K562 (cell line): Measurements from ENCODE around the gene ZFYVE19. TPM values are rescaled to one million over a fixed set of nuclear protein-coding genes. Genes with fewer than 3 reads are reported as not detected.
A peak's percentile ranks its signal among the peaks of the same experiment; 100 is the strongest.

ENCODE experiments used
- ARNT ChIP-seq, 2 experiments: fragments of 450-650 bp; IDR thresholded peaks; 2 replicates each; pipeline ENCODE4 v1.6.1; 2016; ENCODE audit warnings: mild to moderate bottlenecking in 1 of 2
- CBFA2T3 ChIP-seq: fragments of 450-650 bp; IDR thresholded peaks from 2 replicates; pipeline ENCODE4 v1.6.1; 2017
- DMBX1 ChIP-seq: fragments of 250-450 bp; sonication (Bioruptor Pico); IDR thresholded peaks from 2 replicates; pipeline ENCODE4 v1.8.0; 2022; ENCODE audit warnings: inconsistent platforms, mild to moderate bottlenecking, moderate library complexity, borderline replicate concordance
- FOXA3 ChIP-seq, 2 experiments: fragments of 450-650 bp in 1 of 2; sonication (generic) in 1 of 2; formaldehyde crosslinking; IDR thresholded peaks in 1 of 2; conservative IDR thresholded peaks in 1 of 2; 2 replicates each; pipeline versions ENCODE4 v1.4.0 to v1.8.0; 2020 to 2022; ENCODE audit warnings: mild to moderate bottlenecking in 2 of 2, missing genetic modification reagents in 1 of 2
- FOXM1 ChIP-seq, 2 experiments: fragments of 450-650 bp in 1 of 2; sonication (generic) in 1 of 2; formaldehyde crosslinking in 1 of 2; IDR thresholded peaks; 2 replicates each; pipeline versions ENCODE4 v1.6.1 to v1.9.0; 2017 to 2022; ENCODE audit warnings: low read depth in 2 of 2, mild to moderate bottlenecking in 2 of 2, missing genetic modification reagents in 1 of 2, moderate library complexity in 1 of 2
- PHB2 ChIP-seq: fragments of 450-650 bp; IDR thresholded peaks from 2 replicates; pipeline ENCODE4 v1.6.1; 2017; ENCODE audit warnings: low read depth
- PTRF ChIP-seq: fragments of 450-650 bp; IDR thresholded peaks from 2 replicates; pipeline ENCODE4 v1.6.1; 2016; ENCODE audit warnings: mild to moderate bottlenecking, missing genetic modification characterization, missing compliant biosample characterization
- SNRNP70 ChIP-seq: fragments of 200-400 bp; formaldehyde crosslinking; optimal IDR thresholded peaks from 2 replicates; pipeline ENCODE3; 2017; ENCODE audit warnings: low read depth, low read length
- TCFL5 ChIP-seq: fragments of 250-450 bp; sonication (Bioruptor Pico); conservative IDR thresholded peaks from 2 replicates; pipeline ENCODE4 v1.6.1; 2021; ENCODE audit warnings: mild to moderate bottlenecking, moderate library complexity, matching md5 sums
- TSC22D4 ChIP-seq: fragments of 450-650 bp; IDR thresholded peaks from 2 replicates; pipeline ENCODE4 v1.6.1; 2016; ENCODE audit warnings: missing genetic modification characterization, missing biosample characterization, control low read depth
- ZBTB8A ChIP-seq: fragments of 450-650 bp; IDR thresholded peaks from 2 replicates; pipeline ENCODE4 v1.6.1; 2018; ENCODE audit warnings: mild to moderate bottlenecking, moderate library complexity; ENCODE audit not compliant: partially characterized antibody
- ZNF584 ChIP-seq: fragments of 200-800 bp; sonication (Bioruptor generic); IDR thresholded peaks from 2 replicates; pipeline ENCODE4 v1.6.1; 2016; ENCODE audit warnings: low read depth, mild to moderate bottlenecking, missing genetic modification characterization, missing compliant biosample characterization
- ZNF778 ChIP-seq: fragments of 450-650 bp; formaldehyde crosslinking; IDR thresholded peaks from 2 replicates; pipeline ENCODE4 v1.4.0; 2020; ENCODE audit warnings: mild to moderate bottlenecking, moderate library complexity
- polyA plus RNA-seq, 8 experiments: library from polyadenylated mRNA; depleted of rRNA in 4 of 8; stranded (reverse) in 5 of 8; unstranded in 3 of 8; fragments of >200 nt; fragmentation: Nextera tagmentation in 2 of 8; fragmentation: Illumina TruSeq in 1 of 8; extraction: Ambion mirVana in 2 of 8; extraction: Trizol in 1 of 8; gene quantifications; 2 replicates each; pipeline versions ENCODE4 v1.2.1 to v1.2.3, GENCODE V29; 2011 to 2014; ENCODE audit warnings: inconsistent platforms in 1 of 8, missing spikeins in 1 of 8
- total RNA-seq, 7 experiments: library from RNA; depleted of rRNA in 6 of 7; stranded (reverse); fragments of >200 nt in 6 of 7; fragmentation: Illumina TruSeq in 2 of 7; extraction: Trizol in 2 of 7; gene quantifications; 2 replicates each; pipeline versions ENCODE4 v1.2.1 to v1.2.3, GENCODE V29; 2011 to 2021; ENCODE audit warnings: low replicate concordance in 1 of 7
- TF ChIP-seq, protein P1 (sequence below), 2 experiments: IDR thresholded peaks; 2 replicates each; pipeline ENCODE4 v1.6.1; 2012; ENCODE audit warnings: improper control_type of control experiment in 2 of 2, low read depth in 2 of 2, low read length in 2 of 2, borderline replicate concordance in 1 of 2
- TF ChIP-seq, protein P2 (sequence below): fragments of 450-650 bp; IDR thresholded peaks from 2 replicates; pipeline ENCODE4 v1.6.1; 2016; ENCODE audit warnings: mild to moderate bottlenecking
- TF ChIP-seq, protein P3 (sequence below): fragments of 450-650 bp; IDR thresholded peaks from 2 replicates; pipeline ENCODE4 v1.6.1; 2016

The ZFYVE19 gene
- total and polyA plus RNA-seq, 9 of the 15 experiments (the other 6 are each of a cell fraction or from before 2014, with no cell fraction given), result 1.5 to 36.8 (median 19.9) TPM

DNA sequence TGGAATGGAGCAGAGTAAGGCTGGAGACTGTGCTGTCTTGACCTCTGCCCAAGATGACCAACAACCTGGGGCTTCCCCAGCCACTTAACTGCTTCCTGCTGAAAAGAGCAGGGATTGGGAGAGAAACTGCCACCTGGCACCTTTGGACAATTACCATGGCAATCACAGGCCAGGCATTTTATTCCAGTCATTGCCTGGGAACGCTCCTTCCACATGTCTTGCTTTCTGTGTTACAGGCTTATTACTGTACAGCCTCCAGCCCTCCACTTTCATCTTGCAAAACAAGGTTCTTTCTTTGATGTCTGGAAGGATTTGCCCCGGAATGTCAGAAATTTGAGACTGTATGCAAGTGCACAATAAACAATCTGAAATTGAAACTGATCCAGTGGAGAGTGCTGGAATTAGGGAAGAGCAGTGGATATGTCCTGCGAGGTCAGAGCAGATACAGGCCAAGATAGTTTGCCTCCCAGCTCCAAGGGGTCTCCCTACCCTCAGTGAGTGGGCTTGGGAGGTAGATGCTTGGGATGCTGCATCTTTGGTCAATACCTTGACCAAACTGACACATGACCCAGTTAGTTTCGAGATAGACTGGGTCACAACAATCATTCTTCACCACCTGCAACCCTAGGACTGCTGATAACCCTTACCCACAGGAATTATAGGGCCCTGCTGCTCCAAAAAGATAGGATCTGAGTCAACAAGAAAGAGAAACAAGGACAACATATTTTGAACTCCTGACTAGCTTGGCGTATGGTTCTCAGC is 19.0 kb downstream of the ZFYVE19 start (continued):
- TF ChIP-seq, protein P1, sequence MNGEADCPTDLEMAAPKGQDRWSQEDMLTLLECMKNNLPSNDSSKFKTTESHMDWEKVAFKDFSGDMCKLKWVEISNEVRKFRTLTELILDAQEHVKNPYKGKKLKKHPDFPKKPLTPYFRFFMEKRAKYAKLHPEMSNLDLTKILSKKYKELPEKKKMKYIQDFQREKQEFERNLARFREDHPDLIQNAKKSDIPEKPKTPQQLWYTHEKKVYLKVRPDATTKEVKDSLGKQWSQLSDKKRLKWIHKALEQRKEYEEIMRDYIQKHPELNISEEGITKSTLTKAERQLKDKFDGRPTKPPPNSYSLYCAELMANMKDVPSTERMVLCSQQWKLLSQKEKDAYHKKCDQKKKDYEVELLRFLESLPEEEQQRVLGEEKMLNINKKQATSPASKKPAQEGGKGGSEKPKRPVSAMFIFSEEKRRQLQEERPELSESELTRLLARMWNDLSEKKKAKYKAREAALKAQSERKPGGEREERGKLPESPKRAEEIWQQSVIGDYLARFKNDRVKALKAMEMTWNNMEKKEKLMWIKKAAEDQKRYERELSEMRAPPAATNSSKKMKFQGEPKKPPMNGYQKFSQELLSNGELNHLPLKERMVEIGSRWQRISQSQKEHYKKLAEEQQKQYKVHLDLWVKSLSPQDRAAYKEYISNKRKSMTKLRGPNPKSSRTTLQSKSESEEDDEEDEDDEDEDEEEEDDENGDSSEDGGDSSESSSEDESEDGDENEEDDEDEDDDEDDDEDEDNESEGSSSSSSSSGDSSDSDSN (IDR thresholded peaks at IDR 0.05; ENCODE audit: borderline replicate concordance in 1 of 2, low read depth in 2 of 2, low read length in 2 of 2), result no peak
- TF ChIP-seq ZBTB8A, result no peak
- TF ChIP-seq, protein P2, sequence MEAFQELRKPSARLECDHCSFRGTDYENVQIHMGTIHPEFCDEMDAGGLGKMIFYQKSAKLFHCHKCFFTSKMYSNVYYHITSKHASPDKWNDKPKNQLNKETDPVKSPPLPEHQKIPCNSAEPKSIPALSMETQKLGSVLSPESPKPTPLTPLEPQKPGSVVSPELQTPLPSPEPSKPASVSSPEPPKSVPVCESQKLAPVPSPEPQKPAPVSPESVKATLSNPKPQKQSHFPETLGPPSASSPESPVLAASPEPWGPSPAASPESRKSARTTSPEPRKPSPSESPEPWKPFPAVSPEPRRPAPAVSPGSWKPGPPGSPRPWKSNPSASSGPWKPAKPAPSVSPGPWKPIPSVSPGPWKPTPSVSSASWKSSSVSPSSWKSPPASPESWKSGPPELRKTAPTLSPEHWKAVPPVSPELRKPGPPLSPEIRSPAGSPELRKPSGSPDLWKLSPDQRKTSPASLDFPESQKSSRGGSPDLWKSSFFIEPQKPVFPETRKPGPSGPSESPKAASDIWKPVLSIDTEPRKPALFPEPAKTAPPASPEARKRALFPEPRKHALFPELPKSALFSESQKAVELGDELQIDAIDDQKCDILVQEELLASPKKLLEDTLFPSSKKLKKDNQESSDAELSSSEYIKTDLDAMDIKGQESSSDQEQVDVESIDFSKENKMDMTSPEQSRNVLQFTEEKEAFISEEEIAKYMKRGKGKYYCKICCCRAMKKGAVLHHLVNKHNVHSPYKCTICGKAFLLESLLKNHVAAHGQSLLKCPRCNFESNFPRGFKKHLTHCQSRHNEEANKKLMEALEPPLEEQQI, result peak; percentile 86; the same call in 1 of the 2 replicates
- TF ChIP-seq, protein P3, sequence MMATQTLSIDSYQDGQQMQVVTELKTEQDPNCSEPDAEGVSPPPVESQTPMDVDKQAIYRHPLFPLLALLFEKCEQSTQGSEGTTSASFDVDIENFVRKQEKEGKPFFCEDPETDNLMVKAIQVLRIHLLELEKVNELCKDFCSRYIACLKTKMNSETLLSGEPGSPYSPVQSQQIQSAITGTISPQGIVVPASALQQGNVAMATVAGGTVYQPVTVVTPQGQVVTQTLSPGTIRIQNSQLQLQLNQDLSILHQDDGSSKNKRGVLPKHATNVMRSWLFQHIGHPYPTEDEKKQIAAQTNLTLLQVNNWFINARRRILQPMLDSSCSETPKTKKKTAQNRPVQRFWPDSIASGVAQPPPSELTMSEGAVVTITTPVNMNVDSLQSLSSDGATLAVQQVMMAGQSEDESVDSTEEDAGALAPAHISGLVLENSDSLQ, result peak; percentile 56; the same call in 1 of the 2 replicates
- no peak for TF ChIP-seq PTRF
- TF ChIP-seq TCFL5 (CRISPR knock-in tag), result no peak
- TF ChIP-seq CBFA2T3, result peak; percentile 98
- TF ChIP-seq PHB2, result peak; percentile 86; the same call in 1 of the 2 replicates
- TF ChIP-seq FOXA3 (CRISPR knock-in tag; conservative IDR thresholded peaks at IDR 0.05 in 1 of 2, IDR thresholded peaks at IDR 0.05 in 1 of 2), result peak; percentile 99 to 100
- peak; percentile 96 for TF ChIP-seq FOXM1 (IDR thresholded peaks at IDR 0.05; ENCODE audit: low read depth)
- no peak for TF ChIP-seq FOXM1 (CRISPR knock-in tag; IDR thresholded peaks at IDR 0.05; ENCODE audit: low read depth)
- no peak for TF ChIP-seq TSC22D4 (tag)
- peak; percentile 93 for TF ChIP-seq ZNF584 (CRISPR knock-in tag)
- no peak for TF ChIP-seq SNRNP70
- TF ChIP-seq ARNT (IDR thresholded peaks at IDR 0.05), result peak in 1 of 2 experiments; percentile 86; a peak in 2 of 4 replicates
- TF ChIP-seq DMBX1 (CRISPR knock-in tag), result peak; percentile 73; the same call in 1 of the 2 replicates
- no peak for TF ChIP-seq ZNF778
